Fibroblast of the aortic adventitia (primary cell): Measurements from ENCODE around the gene MED27. TPM values are rescaled to one million over a fixed set of nuclear protein-coding genes. Genes with fewer than 3 reads are reported as not detected.

Source experiments
- DNase-seq: peaks from one replicate; pipeline ENCODE4 v3.0.0-alpha.2; 2010; ENCODE audit warnings: low read depth
- H3K4me3 ChIP-seq: 2 replicates; pipeline ENCODE4 v1.5.1; 2011; ENCODE audit warnings: low read depth, mild to moderate bottlenecking, control low read depth, low read length, moderate library complexity
- CTCF ChIP-seq: IDR thresholded peaks from 2 replicates; pipeline ENCODE4 v1.5.1; 2011; ENCODE audit warnings: mild to moderate bottlenecking, low read length, control low read depth, inconsistent platforms; ENCODE audit not compliant: insufficient read depth
- total RNA-seq: library from RNA; depleted of rRNA; stranded (reverse); fragments of >200 nt; gene quantifications from 2 replicates; pipeline ENCODE4 v1.2.3, GENCODE V29; 2012; ENCODE audit warnings: low replicate concordance

MED27 gene
- total RNA-seq, 1 donor = 29.4 TPM

DNA sequence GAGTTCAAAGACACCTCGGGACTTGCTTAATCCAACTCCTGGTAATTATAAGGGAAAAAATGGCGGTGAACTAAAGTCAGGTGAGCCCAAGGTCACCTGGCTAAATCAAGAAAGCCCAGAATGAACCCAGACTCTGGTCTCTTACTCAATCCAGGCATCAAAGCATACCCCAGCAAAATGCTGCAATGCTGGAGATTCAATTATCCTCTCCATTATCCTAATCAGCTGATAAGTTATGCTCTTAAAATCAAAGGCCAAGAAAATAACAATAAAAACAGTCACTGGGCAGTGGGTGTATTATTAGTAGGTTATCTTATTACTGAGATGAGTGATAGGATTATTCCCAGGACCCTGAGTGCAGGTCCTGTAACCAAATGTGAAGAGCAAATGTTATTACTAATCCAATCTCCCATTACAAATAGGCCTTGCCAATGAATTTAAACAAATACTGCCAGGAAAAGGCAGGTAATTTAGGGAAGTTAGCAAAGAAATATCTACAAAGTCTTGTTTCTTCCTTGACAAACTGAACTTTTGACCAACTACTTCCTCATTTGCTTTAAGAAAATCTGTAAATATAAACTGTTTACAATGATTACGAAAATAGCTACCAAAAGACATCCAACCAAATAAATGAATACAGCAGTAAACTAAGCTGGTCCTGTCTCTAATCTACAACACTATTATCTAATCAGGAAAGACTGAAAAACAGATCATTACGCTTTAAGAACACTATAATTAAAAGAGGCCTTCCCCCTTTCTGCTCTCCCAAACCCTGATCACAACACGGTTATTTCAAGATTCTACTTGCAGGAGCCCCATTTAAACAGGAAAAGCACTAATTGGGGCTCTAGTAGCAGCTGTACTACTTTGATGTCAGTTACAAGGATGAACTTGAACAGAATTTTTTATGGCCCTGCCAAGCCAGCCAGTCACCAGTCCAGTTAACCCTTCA, 103.2 kb downstream of the MED27 start:
- no peak overlapping the region for H3K4me3 ChIP-seq
- TF ChIP-seq CTCF = no peak
- no peak for DNase-seq

GRCh38 chr9:131972889-131973288, 106.8 kb downstream of the MED27 start:
- DNase-seq = no peak
- H3K4me3 ChIP-seq = no peak overlapping the region
- TF ChIP-seq CTCF = no peak

DNA sequence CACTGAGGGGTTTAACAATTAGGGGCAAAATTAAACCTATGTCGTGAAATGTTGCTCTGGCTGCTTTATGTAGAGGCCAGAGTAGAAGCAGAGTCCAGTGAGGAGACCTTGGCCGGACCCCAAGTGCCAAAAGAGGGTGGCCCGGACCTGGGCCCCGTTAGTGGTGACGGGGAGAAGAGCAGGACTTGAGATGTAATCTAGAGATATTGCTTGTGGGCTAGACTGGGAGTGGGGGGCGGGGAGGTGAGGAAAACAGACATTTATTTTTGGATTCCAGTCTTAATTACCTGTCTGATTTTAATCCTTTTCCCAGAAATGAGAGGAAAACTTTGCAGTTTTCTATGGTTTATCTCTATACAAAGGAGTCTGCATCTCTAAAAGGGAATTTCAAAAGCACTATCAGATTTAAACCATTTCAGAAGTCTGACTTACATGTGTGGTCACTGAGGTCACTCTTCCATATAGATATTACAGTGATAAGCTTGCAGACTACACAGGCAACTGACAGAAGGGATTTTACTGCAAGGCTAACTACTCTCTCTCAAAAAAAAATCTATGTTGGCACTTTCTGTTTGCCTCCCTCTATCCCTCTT, 108.1 kb downstream of the MED27 start:
- DNase-seq = no peak
- no peak overlapping the region for H3K4me3 ChIP-seq
- TF ChIP-seq CTCF = no peak

DNA sequence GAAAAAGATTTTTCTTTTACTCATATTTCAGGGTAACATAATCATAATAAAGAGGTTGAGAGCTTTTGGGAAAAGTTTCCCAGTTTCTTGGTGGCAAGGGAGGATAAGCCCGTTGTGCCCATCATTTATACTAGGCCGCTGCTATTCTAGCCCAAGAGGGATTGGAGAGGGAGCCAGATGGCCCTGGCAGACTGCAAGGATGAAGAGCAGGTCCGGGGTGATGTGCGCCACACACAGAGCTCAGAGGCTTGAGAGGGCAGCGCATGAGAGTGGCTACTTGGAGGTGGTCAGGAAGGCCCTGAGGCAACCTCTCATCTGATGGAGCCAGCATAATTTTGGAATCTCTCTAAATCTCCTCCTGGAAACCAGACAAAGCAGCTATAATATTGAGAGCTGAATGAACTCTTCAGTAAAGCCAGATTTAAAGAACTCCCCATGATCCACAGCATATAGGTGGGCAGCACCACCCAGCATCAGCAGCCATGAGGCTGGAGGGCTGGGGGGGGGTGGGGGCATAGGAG, 110.1 kb downstream of the MED27 start:
- no peak overlapping the region for H3K4me3 ChIP-seq
- TF ChIP-seq CTCF = no peak
- no peak for DNase-seq

GRCh38 chr9:131968632-131969031, 111.0 kb downstream of the MED27 start:
- no peak for TF ChIP-seq CTCF
- no peak overlapping the region for H3K4me3 ChIP-seq
- DNase-seq = no peak

- DNase-seq = no peak
- TF ChIP-seq CTCF = no peak
- no peak overlapping the region for H3K4me3 ChIP-seq
Observed at GRCh38 chr9:131965841-131966240, 113.8 kb downstream of the MED27 start.
